ENCODE data around the gene GALNT9.
"Not testable (repeated sequence)": the region's sequence is repeated elsewhere in the genome, so short reads cannot be mapped to it uniquely, and the experiment has no call there.

GALNT9 gene

GRCh38 chr12:132278401-132279183 is 50.8 kb downstream of the GALNT9 start:
- DNase-seq, result no peak

- DNase-seq, result no peak
These were observed 51.4 kb downstream of the GALNT9 start for GRCh38 chr12:132277949-132278348.

- DNase-seq, result no peak
These were observed 51.9 kb downstream of the GALNT9 start for GRCh38 chr12:132277374-132277941.

- no peak for DNase-seq
These were observed 52.5 kb downstream of the GALNT9 start for GRCh38 chr12:132276827-132277373.

GRCh38 chr12:132276066-132276826 is 53.1 kb downstream of the GALNT9 start:
- DNase-seq, result no peak

GRCh38 chr12:132275631-132276030 is 53.8 kb downstream of the GALNT9 start:
- no peak for DNase-seq

- no peak for DNase-seq
These were observed 54.3 kb downstream of the GALNT9 start for GRCh38 chr12:132275110-132275531.

GRCh38 chr12:132273992-132274334 is 55.4 kb downstream of the GALNT9 start:
- DNase-seq, result no peak

GRCh38 chr12:132272711-132273110 is 56.7 kb downstream of the GALNT9 start:
- DNase-seq, result no peak

GRCh38 chr12:132271755-132272092 is 57.7 kb downstream of the GALNT9 start:
- no peak for DNase-seq

GRCh38 chr12:132270969-132271754 is 58.2 kb downstream of the GALNT9 start:
- DNase-seq, result no peak

- no peak for DNase-seq
These were observed 58.9 kb downstream of the GALNT9 start for GRCh38 chr12:132270516-132270915.

- DNase-seq, result no peak
These were observed 60.0 kb downstream of the GALNT9 start for GRCh38 chr12:132269271-132269968.

GRCh38 chr12:132268674-132269073 is 60.7 kb downstream of the GALNT9 start:
- no peak for DNase-seq

- no peak for DNase-seq
These were observed 61.5 kb downstream of the GALNT9 start for GRCh38 chr12:132267873-132268272.

- DNase-seq, result no peak
These were observed 62.6 kb downstream of the GALNT9 start for GRCh38 chr12:132266802-132267201.

- no peak for DNase-seq
These were observed 63.0 kb downstream of the GALNT9 start for GRCh38 chr12:132266370-132266769.

- DNase-seq, result not testable (repeated sequence)
These were observed 63.6 kb downstream of the GALNT9 start for GRCh38 chr12:132265822-132266221.

- no peak for DNase-seq
These were observed 64.2 kb downstream of the GALNT9 start for GRCh38 chr12:132265056-132265800.

GRCh38 chr12:132264086-132265010 is 65.0 kb downstream of the GALNT9 start:
- DNase-seq, result no peak
